HG03442 (cell line): ENCODE data around the gene SKP1.

ENCODE experiments used
- ATAC-seq: cut with Tn5 transposase; IDR thresholded peaks from one replicate; pipeline ENCODE4 v1.9.1; 2021; ENCODE audit warnings: mild to moderate bottlenecking, moderate library complexity; ENCODE audit not compliant: unreplicated experiment

Gene SKP1

GRCh38 chr5:134113902-134114875, 62.6 kb downstream of the SKP1 start, which contains the start of gene TCF7:
Gene TCF7, plus strand, starts transcription at chr5:134114681. Its CDS starts 226 bp downstream, at chr5:134114907.
- peak; percentile 61 for ATAC-seq

GRCh38 chr5:134113363-134113889, 63.3 kb downstream of the SKP1 start:
- no peak for ATAC-seq

- no peak for ATAC-seq
These were observed 63.9 kb downstream of the SKP1 start for GRCh38 chr5:134112726-134113362.

GRCh38 chr5:134111741-134112647, 64.8 kb downstream of the SKP1 start:
- no peak for ATAC-seq

GRCh38 chr5:134110382-134110781, 66.4 kb downstream of the SKP1 start:
- no peak for ATAC-seq

- ATAC-seq: no peak
These were observed 69.0 kb downstream of the SKP1 start for GRCh38 chr5:134107779-134108178.

- no peak for ATAC-seq
These were observed 69.6 kb downstream of the SKP1 start for GRCh38 chr5:134106991-134107701.

- no peak for ATAC-seq
These were observed 72.6 kb downstream of the SKP1 start for GRCh38 chr5:134103998-134104654.

- no peak for ATAC-seq
These were observed 73.4 kb downstream of the SKP1 start for GRCh38 chr5:134103397-134103796.

- no peak for ATAC-seq
These were observed 74.9 kb downstream of the SKP1 start for GRCh38 chr5:134101686-134102439.

- peak; percentile 75 for ATAC-seq
These were observed 76.3 kb downstream of the SKP1 start for GRCh38 chr5:134100283-134101091.

GRCh38 chr5:134099939-134100282, 76.8 kb downstream of the SKP1 start:
- ATAC-seq: no peak

GRCh38 chr5:134099288-134099872, 77.4 kb downstream of the SKP1 start:
- ATAC-seq: no peak
